Measurements from ENCODE around the gene EI24. TPM values are rescaled to one million over a fixed set of nuclear protein-coding genes. Genes with fewer than 3 reads are reported as not detected.

EI24 gene
- polyA plus RNA-seq, 3 donors, result 17.2 to 46.9 (median 44.7) TPM

- peaks cover 27% of the 10 kb centered on the region for H3K4me1 Mint-ChIP-seq
Observed at GRCh38 chr11:125592305-125593113, 23.2 kb downstream of the EI24 start, which contains the start of gene STT3A. Gene STT3A, plus strand, starts transcription at chr11:125592852. Its CDS starts 3,064 bp downstream, at chr11:125595916.

More at GRCh38 chr11:125592305-125593113, 23.2 kb downstream of the EI24 start, which contains the start of gene STT3A:
- peaks cover 49% of the 10 kb centered on the region for H3K79me2 ChIP-seq (ENCODE audit: insufficient read depth, low read length)
- H3K27me3 Mint-ChIP-seq (ENCODE audit: low read depth in 3 of 3), result peaks cover 0 to 3% (median 2%) of the 10 kb centered on the region in 3 donors
- H2AFZ ChIP-seq (ENCODE audit: insufficient read depth, low read depth, low read length, poor library complexity, severe bottlenecking), result peak within 1 kb of the TSS; percentile 92
- peaks cover 9% of the 10 kb centered on the region for H4K20me1 ChIP-seq (ENCODE audit: insufficient read depth, low read length)
- H3K27ac ChIP-seq (ENCODE audit: low read depth in 1 of 2, low read length in 2 of 2), result peak within 1 kb of the TSS; percentile 94 to 99
- no peak for TF ChIP-seq CTCF (IDR thresholded peaks at IDR 0.05)
- H3K36me3 ChIP-seq (replicated peaks in 1 of 2; ENCODE audit: control insufficient read depth in 1 of 2, insufficient read depth in 2 of 2, low read length in 2 of 2), result peaks cover 6 to 19% of the 10 kb centered on the region in 2 donors
- H3K4me3 ChIP-seq (replicated peaks in 1 of 3; ENCODE audit: low read depth in 2 of 3, low read length in 3 of 3), result peak within 1 kb of the TSS; percentile 75 to 100 (median 84)
- H3K36me3 Mint-ChIP-seq, result peaks cover 14 to 16% of the 10 kb centered on the region in 2 donors
- peak within 1 kb of the TSS; percentile 98 for H3K4me2 ChIP-seq (replicated peaks; ENCODE audit: extremely low read depth, low read length, poor library complexity, severe bottlenecking)
- peak; percentile 99 to 100 (median 100) for DNase-seq
- peaks cover 26 to 27% of the 10 kb centered on the region in 2 donors for H3K4me1 ChIP-seq (ENCODE audit: control insufficient read depth in 1 of 2, insufficient read depth in 2 of 2, low read length in 2 of 2)
- H3K4me3 Mint-ChIP-seq, result peak within 1 kb of the TSS; percentile 93 to 99
- H3K9me3 Mint-ChIP-seq, result no peaks in the 10 kb centered on the region
- H3K9me3 ChIP-seq (replicated peaks in 1 of 2; ENCODE audit: control insufficient read depth in 1 of 2, insufficient read depth in 1 of 2, low read length in 2 of 2), result no peaks in the 10 kb centered on the region
- H3K27me3 ChIP-seq (ENCODE audit: control insufficient read depth in 2 of 2, insufficient read depth in 2 of 2, low read length in 2 of 2), result no peaks in the 10 kb centered on the region
- under 1% methylated on average over 52 of the region's 55 CpGs for WGBS (ENCODE audit: insufficient coverage)
- intact Hi-C loops (cut with micrococcal nuclease), result loop anchor here in 1 of 2 donors (5.0 to 10.0 kb wide), 3 partner anchors 292 to 675 kb away; partner anchors contain the start of genes FAM118B, FOXRED1, HYLS1 and RPUSD4
- H3K9ac ChIP-seq (ENCODE audit: insufficient read depth, low read length, poor library complexity, severe bottlenecking), result peak within 1 kb of the TSS; percentile 89
- H3K27ac Mint-ChIP-seq, result peak within 1 kb of the TSS; percentile 97 to 99 (median 98)

Measured in CD14-positive monocyte (primary cell).